OCI-LY3 (cell line): ENCODE data around the gene VAV3.

Experiments
- H2AFZ ChIP-seq: fragments of 200-600, 300-600 bp; shearing (Covaris generic); 2 replicates; pipeline ENCODE4 v1.6.0; 2014; ENCODE audit warnings: antibody characterized with exemption, low read depth, low read length
- H3K27ac ChIP-seq: fragments of 200-600, 300-600 bp; sonication (generic); 2 replicates; pipeline ENCODE4 v1.5.1; 2014; ENCODE audit warnings: mild to moderate bottlenecking, low read length, moderate library complexity, mixed read lengths
- H3K27me3 ChIP-seq: fragments of 200-600, 300-600 bp; sonication (generic); 2 replicates; pipeline ENCODE4 v1.6.1; 2014; ENCODE audit warnings: low read depth, low read length, mixed read lengths
- H3K36me3 ChIP-seq: fragments of 200-600, 300-600 bp; sonication (generic); replicated peaks from 2 replicates; pipeline ENCODE3; 2014; ENCODE audit warnings: low read depth, low read length, mixed read lengths
- H3K4me1 ChIP-seq: fragments of 300-600, 200-600 bp; sonication (generic); 2 replicates; pipeline ENCODE4 v1.6.1; 2014; ENCODE audit warnings: low read length, mixed read lengths
- H3K4me2 ChIP-seq: fragments of 200-600, 300-600 bp; sonication (generic); 2 replicates; pipeline ENCODE4 v1.6.1; 2014; ENCODE audit warnings: low read length, mixed read lengths
- H3K4me3 ChIP-seq: fragments of 300-600, 200-600 bp; sonication (generic); 2 replicates; pipeline ENCODE4 v1.5.1; 2014; ENCODE audit warnings: antibody characterized with exemption, mild to moderate bottlenecking, low read length, moderate library complexity
- H3K79me2 ChIP-seq: fragments of 300-600, 200-600 bp; shearing (Covaris generic); 2 replicates; pipeline ENCODE4 v1.6.1; 2014; ENCODE audit warnings: mild to moderate bottlenecking, low read length, mixed read lengths
- H3K9ac ChIP-seq: fragments of 300-600, 200-600 bp; shearing (Covaris generic); 2 replicates; pipeline ENCODE4 v1.6.0; 2014; ENCODE audit warnings: mild to moderate bottlenecking, low read length, moderate library complexity
- H3K9me3 ChIP-seq: fragments of 200-600, 300-600 bp; shearing (Covaris generic); 2 replicates; pipeline ENCODE4 v1.6.1; 2014; ENCODE audit warnings: low read length, mixed read lengths; ENCODE audit not compliant: insufficient read depth
- H4K20me1 ChIP-seq: fragments of 200-600, 300-600 bp; sonication (generic); 2 replicates; pipeline ENCODE4 v1.6.1; 2016; ENCODE audit warnings: low read length, mixed read lengths; ENCODE audit not compliant: insufficient read depth
- EZH2phosphoT487 ChIP-seq: fragments of 200-600 bp; shearing (Covaris generic); IDR thresholded peaks from 2 replicates; pipeline ENCODE4 v1.6.1; 2018; ENCODE audit warnings: antibody characterized with exemption, mixed run types, low read depth
- TF ChIP-seq, protein P1 (sequence below): fragments of 200-600, 300-600 bp; sonication (generic); IDR thresholded peaks from 2 replicates; pipeline ENCODE4 v1.5.1; 2014; ENCODE audit warnings: antibody characterized with exemption, low read length, low read depth

The VAV3 gene

DNA sequence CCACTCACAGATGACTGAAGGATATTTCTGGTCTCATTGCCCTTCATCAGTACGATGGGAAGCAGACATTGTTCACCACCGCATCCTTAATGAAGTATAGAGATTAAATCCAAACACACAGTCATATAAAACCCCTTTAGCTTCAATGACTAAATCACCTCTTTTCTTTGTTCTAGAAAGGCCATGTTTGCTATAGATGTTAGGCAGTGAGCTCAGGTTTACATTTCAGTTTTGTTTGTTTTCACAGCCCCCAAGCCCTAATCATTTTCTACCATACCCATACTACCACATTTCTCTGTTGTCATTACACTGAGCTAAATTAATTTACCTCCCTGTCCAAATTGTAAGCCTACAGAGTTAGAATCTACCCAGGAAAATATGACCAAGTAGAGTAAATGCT lies 439.0 kb downstream of the VAV3 start:
- H3K27ac ChIP-seq = no peak overlapping the region
- H3K4me3 ChIP-seq = no peak overlapping the region
- TF ChIP-seq, protein P1, sequence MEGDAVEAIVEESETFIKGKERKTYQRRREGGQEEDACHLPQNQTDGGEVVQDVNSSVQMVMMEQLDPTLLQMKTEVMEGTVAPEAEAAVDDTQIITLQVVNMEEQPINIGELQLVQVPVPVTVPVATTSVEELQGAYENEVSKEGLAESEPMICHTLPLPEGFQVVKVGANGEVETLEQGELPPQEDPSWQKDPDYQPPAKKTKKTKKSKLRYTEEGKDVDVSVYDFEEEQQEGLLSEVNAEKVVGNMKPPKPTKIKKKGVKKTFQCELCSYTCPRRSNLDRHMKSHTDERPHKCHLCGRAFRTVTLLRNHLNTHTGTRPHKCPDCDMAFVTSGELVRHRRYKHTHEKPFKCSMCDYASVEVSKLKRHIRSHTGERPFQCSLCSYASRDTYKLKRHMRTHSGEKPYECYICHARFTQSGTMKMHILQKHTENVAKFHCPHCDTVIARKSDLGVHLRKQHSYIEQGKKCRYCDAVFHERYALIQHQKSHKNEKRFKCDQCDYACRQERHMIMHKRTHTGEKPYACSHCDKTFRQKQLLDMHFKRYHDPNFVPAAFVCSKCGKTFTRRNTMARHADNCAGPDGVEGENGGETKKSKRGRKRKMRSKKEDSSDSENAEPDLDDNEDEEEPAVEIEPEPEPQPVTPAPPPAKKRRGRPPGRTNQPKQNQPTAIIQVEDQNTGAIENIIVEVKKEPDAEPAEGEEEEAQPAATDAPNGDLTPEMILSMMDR = no peak
- TF ChIP-seq EZH2phosphoT487 = no peak
- no peaks in the 10 kb centered on the region for H3K79me2 ChIP-seq
- H3K36me3 ChIP-seq = no peaks in the 10 kb centered on the region
- H3K4me1 ChIP-seq = no peaks in the 10 kb centered on the region
- H4K20me1 ChIP-seq = no peaks in the 10 kb centered on the region
- H3K4me2 ChIP-seq = no peak overlapping the region
- no peaks in the 10 kb centered on the region for H3K27me3 ChIP-seq
- H2AFZ ChIP-seq = no peak overlapping the region
- no peak overlapping the region for H3K9ac ChIP-seq
- no peaks in the 10 kb centered on the region for H3K9me3 ChIP-seq

DNA sequence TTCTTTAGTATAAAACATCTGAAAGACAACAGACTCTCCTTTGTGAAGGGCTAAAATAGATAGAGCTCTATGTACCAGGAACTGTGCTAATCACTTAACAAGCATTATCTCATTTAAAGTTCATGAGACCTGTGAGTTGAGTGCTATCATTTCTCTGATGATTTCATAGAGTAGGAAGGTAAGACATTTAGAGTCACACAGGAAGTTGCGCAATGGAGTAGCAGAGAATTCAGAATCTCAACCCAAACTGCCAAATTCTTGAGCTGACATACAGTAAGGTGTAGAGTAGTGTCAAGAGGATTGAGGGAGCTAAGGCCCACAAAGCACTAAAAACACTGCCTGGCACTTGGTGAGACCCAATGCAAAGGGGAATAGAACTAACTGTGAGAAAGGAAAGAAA lies 439.8 kb downstream of the VAV3 start:
- Histone ChIP-seq H3K27me3 (no peaks in the 10 kb centered on the region), H3K4me2 (no peak overlapping the region), H3K36me3 (no peaks in the 10 kb centered on the region), H3K9me3 (no peaks in the 10 kb centered on the region), H4K20me1 (no peaks in the 10 kb centered on the region), H2AFZ (no peak overlapping the region), H3K79me2 (no peaks in the 10 kb centered on the region), H3K27ac (no peak overlapping the region), H3K4me1 (no peaks in the 10 kb centered on the region), H3K4me3 (no peak overlapping the region), H3K9ac (no peak overlapping the region)
- TF ChIP-seq, protein P1 = no peak
- no peak for TF ChIP-seq EZH2phosphoT487

DNA sequence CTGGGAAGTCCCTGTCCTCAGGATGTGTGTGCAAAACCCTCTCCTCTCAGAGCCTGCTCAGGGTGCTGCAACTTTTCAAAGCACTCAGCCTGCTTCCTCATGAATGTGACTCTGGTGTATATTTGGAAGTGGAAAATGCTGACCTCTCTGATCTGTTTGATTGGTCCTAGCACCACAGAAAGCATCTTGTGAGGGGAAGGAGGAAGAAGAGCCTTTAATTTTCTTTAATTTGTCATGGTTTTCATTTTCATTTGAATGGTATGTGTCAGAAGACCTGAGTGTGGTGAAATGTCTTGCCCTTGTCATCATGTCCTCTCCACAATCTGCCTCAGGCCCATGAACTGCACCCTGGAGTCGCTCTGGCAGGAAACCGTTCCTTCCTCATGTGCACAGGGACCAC lies 440.7 kb downstream of the VAV3 start:
- Histone ChIP-seq H3K27ac (no peak overlapping the region), H3K4me1 (no peaks in the 10 kb centered on the region), H3K4me2 (no peak overlapping the region), H2AFZ (no peak overlapping the region), H3K9me3 (no peaks in the 10 kb centered on the region), H3K27me3 (no peaks in the 10 kb centered on the region), H4K20me1 (no peaks in the 10 kb centered on the region), H3K4me3 (no peak overlapping the region), H3K9ac (no peak overlapping the region), H3K36me3 (no peaks in the 10 kb centered on the region), H3K79me2 (no peaks in the 10 kb centered on the region)
- TF ChIP-seq, protein P1 = no peak
- TF ChIP-seq EZH2phosphoT487 = no peak

DNA sequence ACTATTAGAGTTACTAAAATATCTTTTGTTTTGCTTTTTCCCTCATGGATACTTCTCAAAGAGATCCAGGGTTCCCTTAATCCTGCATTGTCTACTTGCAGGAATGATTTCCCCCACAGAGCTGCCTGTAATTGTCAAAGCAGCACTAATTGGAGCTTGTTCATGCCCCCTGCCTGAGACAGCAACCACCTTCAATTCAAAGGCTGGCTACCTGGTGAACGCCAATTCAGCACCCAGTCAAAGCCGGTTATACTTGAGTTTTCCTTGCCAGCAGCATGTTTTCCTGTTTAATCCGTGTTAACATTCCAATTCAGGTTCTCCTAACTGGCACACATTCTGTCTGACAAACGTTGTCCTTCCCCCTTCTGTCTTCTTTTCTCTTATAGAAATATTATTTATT lies 441.2 kb downstream of the VAV3 start:
- TF ChIP-seq EZH2phosphoT487 = no peak
- TF ChIP-seq, protein P1 = no peak
- no peaks in the 10 kb centered on the region for H3K9me3 ChIP-seq
- H3K36me3 ChIP-seq = no peaks in the 10 kb centered on the region
- H3K27me3 ChIP-seq = no peaks in the 10 kb centered on the region
- no peak overlapping the region for H3K27ac ChIP-seq
- H3K4me2 ChIP-seq = no peak overlapping the region
- H3K4me3 ChIP-seq = no peak overlapping the region
- H2AFZ ChIP-seq = no peak overlapping the region
- H3K4me1 ChIP-seq = no peaks in the 10 kb centered on the region
- H4K20me1 ChIP-seq = no peaks in the 10 kb centered on the region
- H3K79me2 ChIP-seq = no peaks in the 10 kb centered on the region
- H3K9ac ChIP-seq = no peak overlapping the region
